Measurements from ENCODE around the gene PDZD7.

GRCh38 chr10:101005869-101006567, 24.9 kb downstream of the PDZD7 start:
- TF ChIP-seq CTCF (IDR thresholded peaks at IDR 0.05) (no peak), POLR2A (IDR thresholded peaks at IDR 0.05) (no peak)
